NB4 (cell line): Measurements from ENCODE around the gene CHMP2A.
"Not testable (repeated sequence)": the region's sequence is repeated elsewhere in the genome, so short reads cannot be mapped to it uniquely, and the experiment has no call there.

ENCODE experiments used
- DNase-seq: peaks from one replicate; pipeline ENCODE4 v3.0.0; 2010; ENCODE audit warnings: low read depth
- H3K4me3 ChIP-seq: one replicate; pipeline ENCODE4 v1.5.1; 2011; ENCODE audit warnings: mild to moderate bottlenecking, low read depth, low read length, moderate library complexity
- MYC ChIP-seq: IDR thresholded peaks from 2 replicates; pipeline ENCODE4 v1.6.1; 2011; ENCODE audit warnings: low read depth, low read length
- POLR2A ChIP-seq: IDR thresholded peaks from 2 replicates; pipeline ENCODE4 v1.6.1; 2011; ENCODE audit warnings: mild to moderate bottlenecking; ENCODE audit not compliant: insufficient read length; ENCODE audit errors: extremely low read depth
- TF ChIP-seq, protein P1 (sequence below): IDR thresholded peaks from 2 replicates; pipeline ENCODE4 v1.6.1; 2011; ENCODE audit warnings: low read depth, low read length
- TF ChIP-seq, protein P2 (sequence below): IDR thresholded peaks from one replicate; pipeline ENCODE4 v1.5.1; 2012; ENCODE audit warnings: low read depth, low read length

The CHMP2A gene

DNA sequence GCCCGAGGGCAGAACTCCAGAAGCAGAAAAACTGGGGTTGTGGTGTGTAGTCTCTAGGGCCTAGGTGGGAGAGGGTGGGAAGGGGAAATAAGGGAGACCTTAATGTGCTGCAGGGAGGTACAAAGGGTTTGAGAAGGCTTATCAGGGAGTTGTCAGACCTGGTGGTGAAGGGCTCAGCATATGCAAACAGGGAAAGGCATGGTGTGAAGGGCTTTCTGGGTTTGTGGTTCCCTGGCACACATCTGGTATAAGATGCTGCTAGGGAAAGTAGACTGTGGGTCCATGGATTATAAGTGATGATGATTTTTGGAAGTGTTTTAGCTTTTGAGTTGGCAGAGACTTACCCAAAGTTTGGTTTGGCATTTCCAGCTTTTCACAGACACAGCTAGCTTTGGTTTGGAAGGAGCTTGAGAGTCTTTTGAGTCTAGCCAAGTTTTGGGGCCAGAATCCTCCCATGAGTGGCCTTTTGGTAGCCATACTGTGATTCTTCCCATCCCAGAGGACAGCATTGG, 8.8 kb downstream of the CHMP2A start:
- no peak for DNase-seq
- TF ChIP-seq POLR2A (no peak), MYC (no peak)
- TF ChIP-seq, protein P1, sequence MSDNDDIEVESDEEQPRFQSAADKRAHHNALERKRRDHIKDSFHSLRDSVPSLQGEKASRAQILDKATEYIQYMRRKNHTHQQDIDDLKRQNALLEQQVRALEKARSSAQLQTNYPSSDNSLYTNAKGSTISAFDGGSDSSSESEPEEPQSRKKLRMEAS: no peak
- TF ChIP-seq, protein P2, sequence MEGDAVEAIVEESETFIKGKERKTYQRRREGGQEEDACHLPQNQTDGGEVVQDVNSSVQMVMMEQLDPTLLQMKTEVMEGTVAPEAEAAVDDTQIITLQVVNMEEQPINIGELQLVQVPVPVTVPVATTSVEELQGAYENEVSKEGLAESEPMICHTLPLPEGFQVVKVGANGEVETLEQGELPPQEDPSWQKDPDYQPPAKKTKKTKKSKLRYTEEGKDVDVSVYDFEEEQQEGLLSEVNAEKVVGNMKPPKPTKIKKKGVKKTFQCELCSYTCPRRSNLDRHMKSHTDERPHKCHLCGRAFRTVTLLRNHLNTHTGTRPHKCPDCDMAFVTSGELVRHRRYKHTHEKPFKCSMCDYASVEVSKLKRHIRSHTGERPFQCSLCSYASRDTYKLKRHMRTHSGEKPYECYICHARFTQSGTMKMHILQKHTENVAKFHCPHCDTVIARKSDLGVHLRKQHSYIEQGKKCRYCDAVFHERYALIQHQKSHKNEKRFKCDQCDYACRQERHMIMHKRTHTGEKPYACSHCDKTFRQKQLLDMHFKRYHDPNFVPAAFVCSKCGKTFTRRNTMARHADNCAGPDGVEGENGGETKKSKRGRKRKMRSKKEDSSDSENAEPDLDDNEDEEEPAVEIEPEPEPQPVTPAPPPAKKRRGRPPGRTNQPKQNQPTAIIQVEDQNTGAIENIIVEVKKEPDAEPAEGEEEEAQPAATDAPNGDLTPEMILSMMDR: no peak

DNA sequence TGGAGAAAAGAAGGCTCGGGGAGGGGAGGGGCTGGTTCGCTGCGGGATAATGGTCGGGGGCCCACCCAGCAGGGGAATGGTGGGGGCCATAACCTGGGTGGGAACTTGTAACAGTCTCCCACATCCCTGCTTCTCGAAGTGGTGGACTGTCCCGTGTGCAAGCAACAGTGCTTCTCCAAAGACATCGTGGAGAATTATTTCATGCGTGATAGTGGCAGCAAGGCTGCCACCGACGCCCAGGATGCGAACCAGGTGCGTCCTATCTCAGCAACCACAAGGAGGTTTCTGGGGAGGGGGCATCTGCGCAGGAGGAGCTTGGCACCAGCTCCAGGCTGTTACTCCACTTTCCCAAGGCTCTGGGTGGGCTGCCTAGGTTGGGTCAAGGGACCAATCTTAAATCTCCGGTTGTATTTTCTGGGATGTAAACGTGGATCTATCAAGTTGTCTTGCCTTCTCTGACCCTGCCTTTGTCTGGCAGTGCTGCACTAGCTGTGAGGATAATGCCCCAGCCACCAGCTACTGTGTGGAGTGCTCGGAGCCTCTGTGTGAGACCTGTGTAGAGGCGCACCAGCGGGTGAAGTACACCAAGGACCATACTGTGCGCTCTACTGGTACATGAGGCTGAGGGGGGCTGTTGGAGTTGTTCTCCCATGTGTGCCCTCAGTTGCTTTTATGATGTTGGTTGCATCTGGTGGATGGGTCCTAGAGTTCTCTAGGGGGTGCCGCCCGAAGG, 9.5 kb downstream of the CHMP2A start:
- TF ChIP-seq, protein P1: no peak
- TF ChIP-seq MYC: no peak
- TF ChIP-seq POLR2A: no peak
- TF ChIP-seq, protein P2: no peak
- no peak for DNase-seq
- peak overlapping the region; percentile 93 for H3K4me3 ChIP-seq

More for the DNA sequence above, 8.8 kb downstream of the CHMP2A start:
- peak overlapping the region; percentile 93 for H3K4me3 ChIP-seq

DNA sequence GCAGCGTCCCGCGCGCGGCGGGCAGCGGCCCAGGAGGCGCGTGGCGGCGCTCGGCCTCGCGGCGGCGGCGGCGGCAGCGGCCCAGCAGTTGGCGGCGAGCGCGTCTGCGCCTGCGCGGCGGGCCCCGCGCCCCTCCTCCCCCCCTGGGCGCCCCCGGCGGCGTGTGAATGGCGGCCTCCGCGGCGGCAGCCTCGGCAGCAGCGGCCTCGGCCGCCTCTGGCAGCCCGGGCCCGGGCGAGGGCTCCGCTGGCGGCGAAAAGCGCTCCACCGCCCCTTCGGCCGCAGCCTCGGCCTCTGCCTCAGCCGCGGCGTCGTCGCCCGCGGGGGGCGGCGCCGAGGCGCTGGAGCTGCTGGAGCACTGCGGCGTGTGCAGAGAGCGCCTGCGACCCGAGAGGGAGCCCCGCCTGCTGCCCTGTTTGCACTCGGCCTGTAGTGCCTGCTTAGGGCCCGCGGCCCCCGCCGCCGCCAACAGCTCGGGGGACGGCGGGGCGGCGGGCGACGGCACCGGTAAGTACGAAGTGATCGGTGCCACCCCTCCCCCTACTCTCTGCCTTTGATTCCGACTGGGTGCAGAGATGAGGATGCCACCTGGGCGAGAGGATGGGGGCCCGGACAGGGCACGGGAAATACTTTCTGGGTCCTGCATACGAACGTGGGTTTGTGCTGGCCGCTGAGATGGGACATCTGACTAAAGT, 10.2 kb downstream of the CHMP2A start:
- TF ChIP-seq, protein P1: no peak
- TF ChIP-seq MYC (no peak; the same call in 1 of the 2 replicates), POLR2A (no peak)
- TF ChIP-seq, protein P2: no peak
- no peak for DNase-seq

DNA sequence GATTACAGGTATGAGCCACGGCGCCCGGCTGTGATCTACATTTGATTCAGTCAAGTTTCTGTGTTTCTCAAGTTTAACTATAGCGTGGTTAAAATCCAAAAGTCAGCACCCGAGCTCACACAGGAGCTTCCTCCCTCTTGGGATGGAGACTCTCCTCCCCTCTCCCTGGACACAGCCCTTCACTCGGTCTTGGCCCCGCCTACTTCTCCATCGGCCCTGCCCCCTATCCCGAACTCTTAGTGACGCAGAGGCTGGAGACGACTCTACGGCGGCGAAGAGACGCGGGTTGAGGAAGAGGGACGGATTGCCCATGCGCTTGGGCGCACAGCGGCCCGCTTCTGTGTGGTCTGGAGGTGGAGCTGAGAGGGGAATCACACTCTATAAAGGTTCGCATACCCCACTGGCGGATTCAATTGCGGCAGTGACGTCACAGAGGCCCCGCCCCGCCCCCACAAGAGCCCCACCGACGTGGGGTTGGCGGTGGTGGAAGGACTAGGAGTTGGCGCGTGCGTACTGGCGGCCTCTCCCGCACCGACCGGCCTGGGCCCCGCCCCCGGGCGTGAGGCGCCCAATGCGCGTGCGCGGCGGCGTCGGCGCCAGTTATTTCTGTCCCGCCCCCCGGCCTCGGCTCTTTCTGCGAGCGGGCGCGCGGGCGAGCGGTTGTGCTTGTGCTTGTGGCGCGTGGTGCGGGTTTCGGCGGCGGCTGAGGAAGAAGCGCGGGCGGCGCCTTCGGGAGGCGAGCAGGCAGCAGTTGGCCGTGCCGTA, 10.9 kb downstream of the CHMP2A start, which contains the start of gene TRIM28:
TRIM28 (plus strand) TSS at position 239 of the 765 bp plus-strand sequence. CDS start 694 bp downstream, outside the sequence.
- TF ChIP-seq MYC (peak; percentile 80; the same call in 1 of the 2 replicates), POLR2A (peak; percentile 99)
- TF ChIP-seq, protein P2: no peak
- TF ChIP-seq, protein P1: peak; percentile 48
- peak within 1 kb of the TSS; percentile 93 for H3K4me3 ChIP-seq
- DNase-seq: peak; percentile 99

More for the DNA sequence above, 10.2 kb downstream of the CHMP2A start:
- peak overlapping the region; percentile 93 for H3K4me3 ChIP-seq

DNA sequence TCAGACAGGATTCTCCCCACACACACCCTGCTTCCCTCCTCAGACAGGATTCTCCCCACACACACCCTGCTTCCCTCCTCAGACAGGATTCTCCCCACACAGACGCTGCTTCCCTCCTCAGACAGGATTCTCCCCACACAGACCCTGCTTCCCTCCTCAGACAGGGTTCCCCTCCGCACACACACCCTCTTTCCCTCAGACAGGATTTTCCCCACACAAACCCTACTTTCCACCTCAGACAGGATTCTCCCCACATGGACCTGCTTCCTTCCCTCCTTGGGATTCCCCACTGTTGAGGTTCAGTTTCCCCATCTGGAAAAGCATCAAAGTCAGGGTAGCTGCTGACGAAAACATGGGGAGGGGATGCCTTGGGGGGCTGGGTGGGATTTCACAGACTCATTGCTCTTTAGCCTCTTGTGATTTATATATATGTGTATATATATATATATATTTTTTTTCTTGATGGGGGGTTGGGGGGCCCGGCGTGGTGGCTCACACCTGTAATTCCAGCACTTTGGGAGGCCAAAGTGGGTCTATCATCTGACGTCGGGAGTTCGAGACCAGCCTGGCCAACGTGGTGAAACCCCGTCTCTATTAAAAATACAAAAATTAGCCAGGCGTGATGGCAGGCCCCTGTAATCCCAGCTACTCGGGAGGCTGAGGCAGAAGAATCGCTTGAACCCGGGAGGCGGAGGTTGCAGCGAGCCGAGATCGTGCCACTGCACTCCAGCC, 12.1 kb downstream of the CHMP2A start:
- H3K4me3 ChIP-seq, DNase-seq: not testable (repeated sequence)

DNA sequence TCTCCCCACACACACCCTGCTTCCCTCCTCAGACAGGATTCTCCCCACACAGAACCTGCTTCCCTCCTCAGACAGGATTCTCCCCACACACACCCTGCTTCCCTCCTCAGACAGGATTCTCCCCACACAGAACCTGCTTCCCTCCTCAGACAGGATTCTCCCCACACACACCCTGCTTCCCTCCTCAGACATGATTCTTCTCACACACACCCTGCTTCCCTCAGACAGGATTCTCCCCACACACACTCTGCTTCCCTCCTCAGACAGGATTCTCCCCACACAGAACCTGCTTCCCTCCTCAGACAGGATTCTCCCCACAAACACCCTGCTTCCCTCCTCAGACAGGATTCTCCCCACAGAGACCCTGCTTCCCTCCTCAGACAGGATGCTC, 15.7 kb downstream of the CHMP2A start:
- DNase-seq, H3K4me3 ChIP-seq: not testable (repeated sequence)
